SK-N-SH (cell line): ENCODE measurements around the gene H2AZ2. TPM values are rescaled to one million over a fixed set of nuclear protein-coding genes. Genes with fewer than 3 reads are reported as not detected.
"Not testable (repeated sequence)": the region's sequence is repeated elsewhere in the genome, so short reads cannot be mapped to it uniquely, and the experiment has no call there.

ENCODE experiments used
- CTCF ChIA-PET: fragments of 300-600, 350-600 bp; formaldehyde crosslinking; extraction: SDS; loops from one replicate; lab custom pipeline; 2021; lab: Yijun Ruan, JAX
- POLR2A ChIA-PET: fragments of 350-600 bp; sonication (Branson Sonifier 250); formaldehyde crosslinking; extraction: SDS; loops from one replicate; lab custom pipeline; 2020; ENCODE audit warnings: antibody characterized with exemption, inconsistent platforms; lab: Yijun Ruan, JAX
- DNase-seq: peaks from one replicate; pipeline ENCODE4 v3.0.0; 2012
- H2AFZ ChIP-seq: fragments of 200-600 bp; sonication (generic); 2 replicates; pipeline ENCODE4 v1.8.1; 2016; ENCODE audit warnings: antibody characterized with exemption, mild to moderate bottlenecking, low read depth
- H3F3A ChIP-seq: fragments of 200-600 bp; sonication (generic); replicated peaks from 2 replicates; pipeline ENCODE3; 2016; ENCODE audit warnings: antibody characterized with exemption, mild to moderate bottlenecking; ENCODE audit not compliant: insufficient read depth
- H3K27ac ChIP-seq, 2 experiments: fragments of 200-500 bp in 1 of 2; fragments of 200-600 bp in 1 of 2; sonication (Bioruptor generic) in 1 of 2; sonication (generic), shearing (Covaris generic) in 1 of 2; 2 replicates each; pipeline versions ENCODE4 v1.5.1 to v1.6.1; 2014 to 2016; ENCODE audit warnings: low read depth in 2 of 2, inconsistent platforms in 1 of 2, low read length in 1 of 2, mild to moderate bottlenecking in 1 of 2, mixed read lengths in 1 of 2
- H3K27me3 ChIP-seq: fragments of 200-600 bp; sonication (generic), shearing (Covaris generic); 2 replicates; pipeline ENCODE4 v1.6.1; 2016; ENCODE audit warnings: mixed run types; ENCODE audit not compliant: insufficient read depth
- H3K36me3 ChIP-seq, 2 experiments: fragments of 200-500 bp in 1 of 2; fragments of 200-600 bp in 1 of 2; sonication (Bioruptor generic) in 1 of 2; sonication (generic) in 1 of 2; replicated peaks in 1 of 2; 2 replicates each; pipeline versions ENCODE3 to v1.5.1; 2014 to 2016; ENCODE audit warnings: low read length in 1 of 2, mild to moderate bottlenecking in 1 of 2; ENCODE audit not compliant: insufficient read depth in 2 of 2, control insufficient read depth in 1 of 2
- H3K4me1 ChIP-seq, 2 experiments: fragments of 200-500 bp in 1 of 2; fragments of 200-600 bp in 1 of 2; sonication (Bioruptor generic) in 1 of 2; sonication (generic), shearing (Covaris generic) in 1 of 2; 2 replicates each; pipeline versions ENCODE4 v1.5.1 to v1.6.1; 2014 to 2016; ENCODE audit warnings: low read depth in 1 of 2, low read length in 1 of 2, mixed run types in 1 of 2; ENCODE audit not compliant: insufficient read depth in 2 of 2, control insufficient read depth in 1 of 2
- H3K4me2 ChIP-seq: fragments of 200-600 bp; sonication (generic), shearing (Covaris generic); 2 replicates; pipeline ENCODE4 v1.6.1; 2017; ENCODE audit warnings: mixed run types
- H3K4me3 ChIP-seq, 2 experiments: fragments of 200-500 bp in 1 of 2; fragments of 200-600 bp in 1 of 2; sonication (Bioruptor generic) in 1 of 2; sonication (generic), shearing (Covaris generic) in 1 of 2; 2 replicates each; pipeline versions ENCODE4 v1.5.1 to v1.8.1; 2014 to 2016; ENCODE audit warnings: low read depth in 2 of 2, inconsistent platforms in 1 of 2, low read length in 1 of 2, mild to moderate bottlenecking in 1 of 2, mixed read lengths in 1 of 2, moderate library complexity in 1 of 2
- H3K79me2 ChIP-seq: fragments of 200-600 bp; sonication (generic); 2 replicates; pipeline ENCODE4 v1.8.1; 2017; ENCODE audit warnings: mild to moderate bottlenecking; ENCODE audit not compliant: insufficient read depth
- H3K9ac ChIP-seq: fragments of 200-600 bp; sonication (generic); 2 replicates; pipeline ENCODE4 v1.6.1; 2017; ENCODE audit warnings: mixed run types
- H3K9me2 ChIP-seq: fragments of 200-600 bp; sonication (generic); 2 replicates; pipeline ENCODE4 v1.6.1; 2017; ENCODE audit warnings: mixed run types
- H3K9me3 ChIP-seq: fragments of 200-600 bp; sonication (generic); 2 replicates; pipeline ENCODE4 v1.6.1; 2017; ENCODE audit warnings: mixed run types, mild to moderate bottlenecking, moderate library complexity
- H4K20me1 ChIP-seq: fragments of 200-600 bp; sonication (generic); 2 replicates; pipeline ENCODE4 v1.6.1; 2017; ENCODE audit warnings: mild to moderate bottlenecking, mixed run types; ENCODE audit not compliant: insufficient read depth
- EP300 ChIP-seq, 2 experiments: IDR thresholded peaks; 2 replicates each; pipeline versions ENCODE4 v1.4.0 to v1.6.1; 2012; ENCODE audit warnings: borderline replicate concordance in 1 of 2, low read depth in 1 of 2, low read length in 1 of 2
- EZH2phosphoT487 ChIP-seq: fragments of 200-600 bp; sonication (generic); IDR thresholded peaks from 2 replicates; pipeline ENCODE4 v1.6.1; 2017; ENCODE audit warnings: low read depth, mixed run types, mild to moderate bottlenecking, antibody characterized with exemption, moderate library complexity, borderline replicate concordance
- FOXJ3 ChIP-seq: sonication (generic); formaldehyde crosslinking; IDR thresholded peaks from 2 replicates; pipeline ENCODE4 v1.5.1; 2020; ENCODE audit warnings: mild to moderate bottlenecking, missing genetic modification reagents
- FOXM1 ChIP-seq: IDR thresholded peaks from 2 replicates; pipeline ENCODE4 v1.4.0; 2012; ENCODE audit warnings: low read depth, mild to moderate bottlenecking
- GATA2 ChIP-seq: sonication (generic); formaldehyde crosslinking; IDR thresholded peaks from 2 replicates; pipeline ENCODE4 v1.5.0; 2020; ENCODE audit warnings: mild to moderate bottlenecking, missing genetic modification reagents
- JUND ChIP-seq: IDR thresholded peaks from 2 replicates; pipeline ENCODE4 v1.4.0; 2012
- NRF1 ChIP-seq: IDR thresholded peaks from 2 replicates; pipeline ENCODE4 v1.6.1; 2012; ENCODE audit warnings: low read depth, mild to moderate bottlenecking, low read length
- RAD21 ChIP-seq: IDR thresholded peaks from 2 replicates; pipeline ENCODE4 v1.6.1; 2012; ENCODE audit warnings: mild to moderate bottlenecking, low read length
- SMC3 ChIP-seq: IDR thresholded peaks from 2 replicates; pipeline ENCODE4 v1.6.1; 2012; ENCODE audit warnings: low read depth, low read length, improper control_type of control experiment
- YY1 ChIP-seq: IDR thresholded peaks from 2 replicates; pipeline ENCODE4 v1.4.0; 2012; ENCODE audit warnings: low read depth, mild to moderate bottlenecking
- WGBS: methylation state at CpG from one replicate; pipeline ENCODE4 v1.1.6; 2017; ENCODE audit warnings: low lambda C conversion rate; 5-methylcytosine and 5-hydroxymethylcytosine counted together
- polyA plus RNA-seq, 3 experiments: library from polyadenylated mRNA; depleted of rRNA; stranded (reverse); fragments of >200 nt; gene quantifications; 2 replicates each; pipeline ENCODE4 v1.2.3, GENCODE V29; 2012
- TF ChIP-seq, protein P1 (sequence below): fragments of 150-350 bp; IDR thresholded peaks from 2 replicates; pipeline ENCODE4 v1.6.1; 2016; ENCODE audit warnings: mild to moderate bottlenecking, low read depth, low read length
- TF ChIP-seq, protein P2 (sequence below): IDR thresholded peaks from 2 replicates; pipeline ENCODE4 v1.4.0; 2012; ENCODE audit warnings: low read depth, borderline replicate concordance
- TF ChIP-seq, protein P3 (sequence below): fragments of 200-600 bp; sonication (generic); IDR thresholded peaks from 2 replicates; pipeline ENCODE4 v1.6.1; 2017; ENCODE audit warnings: antibody characterized with exemption, mild to moderate bottlenecking, moderate library complexity
- TF ChIP-seq, protein P4 (sequence below): IDR thresholded peaks from 2 replicates; pipeline ENCODE4 v1.4.0; 2012; ENCODE audit warnings: low read depth, borderline replicate concordance
- TF ChIP-seq, protein P5 (sequence below): IDR thresholded peaks from 2 replicates; pipeline ENCODE4; 2012

The H2AZ2 gene
- polyA plus RNA-seq, 1 of the 3 experiments (the other 2 are of a cell fraction) = 389 TPM

DNA sequence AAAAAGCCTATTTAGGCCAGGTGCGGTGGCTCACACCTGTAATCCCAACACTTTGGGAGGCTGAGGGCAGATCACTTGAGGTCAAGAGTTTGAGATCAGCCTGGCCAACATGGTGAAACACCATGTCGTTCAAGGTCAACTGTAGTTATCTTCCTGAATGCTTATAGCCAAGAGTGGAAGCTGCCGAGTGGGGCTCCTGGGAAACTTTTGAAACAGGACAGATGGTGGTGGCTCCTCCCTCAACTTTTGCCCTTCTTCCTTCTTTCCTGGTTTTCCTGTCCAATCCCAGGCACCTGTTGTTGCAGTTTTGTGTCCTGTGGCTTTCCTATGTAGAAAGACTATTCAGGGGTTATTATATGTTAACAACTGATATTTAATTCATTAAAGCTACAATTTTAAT, 60.1 kb downstream of the H2AZ2 start:
- Histone ChIP-seq H3K79me2 (no peaks in the 10 kb centered on the region), H3K36me3 (no peaks in the 10 kb centered on the region), H3F3A (peaks cover 2% of the 10 kb centered on the region), H3K9me3 (no peaks in the 10 kb centered on the region), H3K27ac (no peak overlapping the region), H3K9me2 (no peaks in the 10 kb centered on the region), H3K4me3 (no peak overlapping the region), H3K4me1 (no peaks in the 10 kb centered on the region), H2AFZ (no peak overlapping the region)
- TF ChIP-seq SMC3 = no peak
- no peak for TF ChIP-seq GATA2 (CRISPR knock-in tag)
- TF ChIP-seq, protein P1, sequence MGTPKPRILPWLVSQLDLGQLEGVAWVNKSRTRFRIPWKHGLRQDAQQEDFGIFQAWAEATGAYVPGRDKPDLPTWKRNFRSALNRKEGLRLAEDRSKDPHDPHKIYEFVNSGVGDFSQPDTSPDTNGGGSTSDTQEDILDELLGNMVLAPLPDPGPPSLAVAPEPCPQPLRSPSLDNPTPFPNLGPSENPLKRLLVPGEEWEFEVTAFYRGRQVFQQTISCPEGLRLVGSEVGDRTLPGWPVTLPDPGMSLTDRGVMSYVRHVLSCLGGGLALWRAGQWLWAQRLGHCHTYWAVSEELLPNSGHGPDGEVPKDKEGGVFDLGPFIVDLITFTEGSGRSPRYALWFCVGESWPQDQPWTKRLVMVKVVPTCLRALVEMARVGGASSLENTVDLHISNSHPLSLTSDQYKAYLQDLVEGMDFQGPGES = no peak
- no peak for TF ChIP-seq YY1
- TF ChIP-seq, protein P2, sequence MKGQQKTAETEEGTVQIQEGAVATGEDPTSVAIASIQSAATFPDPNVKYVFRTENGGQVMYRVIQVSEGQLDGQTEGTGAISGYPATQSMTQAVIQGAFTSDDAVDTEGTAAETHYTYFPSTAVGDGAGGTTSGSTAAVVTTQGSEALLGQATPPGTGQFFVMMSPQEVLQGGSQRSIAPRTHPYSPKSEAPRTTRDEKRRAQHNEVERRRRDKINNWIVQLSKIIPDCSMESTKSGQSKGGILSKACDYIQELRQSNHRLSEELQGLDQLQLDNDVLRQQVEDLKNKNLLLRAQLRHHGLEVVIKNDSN = no peak
- no peak for TF ChIP-seq JUND
- TF ChIP-seq, protein P3, sequence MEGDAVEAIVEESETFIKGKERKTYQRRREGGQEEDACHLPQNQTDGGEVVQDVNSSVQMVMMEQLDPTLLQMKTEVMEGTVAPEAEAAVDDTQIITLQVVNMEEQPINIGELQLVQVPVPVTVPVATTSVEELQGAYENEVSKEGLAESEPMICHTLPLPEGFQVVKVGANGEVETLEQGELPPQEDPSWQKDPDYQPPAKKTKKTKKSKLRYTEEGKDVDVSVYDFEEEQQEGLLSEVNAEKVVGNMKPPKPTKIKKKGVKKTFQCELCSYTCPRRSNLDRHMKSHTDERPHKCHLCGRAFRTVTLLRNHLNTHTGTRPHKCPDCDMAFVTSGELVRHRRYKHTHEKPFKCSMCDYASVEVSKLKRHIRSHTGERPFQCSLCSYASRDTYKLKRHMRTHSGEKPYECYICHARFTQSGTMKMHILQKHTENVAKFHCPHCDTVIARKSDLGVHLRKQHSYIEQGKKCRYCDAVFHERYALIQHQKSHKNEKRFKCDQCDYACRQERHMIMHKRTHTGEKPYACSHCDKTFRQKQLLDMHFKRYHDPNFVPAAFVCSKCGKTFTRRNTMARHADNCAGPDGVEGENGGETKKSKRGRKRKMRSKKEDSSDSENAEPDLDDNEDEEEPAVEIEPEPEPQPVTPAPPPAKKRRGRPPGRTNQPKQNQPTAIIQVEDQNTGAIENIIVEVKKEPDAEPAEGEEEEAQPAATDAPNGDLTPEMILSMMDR = no peak
- no peak for TF ChIP-seq EP300 (IDR thresholded peaks at IDR 0.05; ENCODE audit: borderline replicate concordance in 1 of 2, low read depth in 1 of 2, low read length in 1 of 2)
- TF ChIP-seq FOXJ3 = no peak
- no peak for TF ChIP-seq RAD21
- TF ChIP-seq, all 33 proteins: peak for 0
- H3K27me3 ChIP-seq = no peaks in the 10 kb centered on the region
- no peak overlapping the region for H3K4me2 ChIP-seq
- no peaks in the 10 kb centered on the region for H4K20me1 ChIP-seq
- DNase-seq = no peak
- 87% methylated on average over 3 of the region's 3 CpGs for WGBS
- ChIA-PET POLR2A (no interaction called here), CTCF (interaction anchor here (1.4 to 1.7 kb wide), 2 partner anchors 20 to 59 kb away, joined by 4 read pairs; no protein-coding TSS in a partner anchor)
- H3K9ac ChIP-seq = no peak overlapping the region

DNA sequence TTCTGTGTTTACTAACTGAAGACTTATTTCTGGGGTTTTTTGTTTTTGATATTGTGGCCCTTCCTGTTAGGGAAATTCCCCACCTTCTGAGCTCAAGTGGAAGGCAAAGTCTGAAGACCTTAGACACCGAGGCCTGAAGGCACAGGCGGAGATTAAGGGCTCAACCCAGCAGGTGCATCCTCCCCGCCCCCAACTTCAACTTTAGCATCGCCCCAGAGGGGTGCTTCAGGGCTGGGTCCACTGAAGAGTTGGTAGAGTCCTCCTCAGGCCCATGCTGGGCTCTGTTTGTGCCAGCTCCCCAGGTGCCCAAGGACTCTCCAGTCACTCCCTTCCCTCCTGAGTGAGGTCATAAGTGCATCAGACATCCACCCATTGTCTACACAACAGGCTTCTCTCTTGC, 60.8 kb downstream of the H2AZ2 start:
- no peak overlapping the region for H3K9ac ChIP-seq
- DNase-seq = no peak
- H3K4me3 ChIP-seq = no peak overlapping the region
- CTCF ChIA-PET = interaction anchor here (0.7 to 1.4 kb wide), 4 partner anchors 8 to 19 kb away, joined by 3 to 4 read pairs (median 3); no protein-coding TSS in a partner anchor
- H3K27me3 ChIP-seq = no peaks in the 10 kb centered on the region
- POLR2A ChIA-PET = no interaction called here
- no peaks in the 10 kb centered on the region for H3K9me3 ChIP-seq
- no peaks in the 10 kb centered on the region for H4K20me1 ChIP-seq
- peaks cover 2% of the 10 kb centered on the region for H3F3A ChIP-seq
- WGBS = 75% methylated on average over 4 of the region's 4 CpGs
- H3K4me1 ChIP-seq = no peaks in the 10 kb centered on the region
- no peaks in the 10 kb centered on the region for H3K79me2 ChIP-seq
- H3K9me2 ChIP-seq = no peaks in the 10 kb centered on the region
- no peak overlapping the region for H3K4me2 ChIP-seq
- no peaks in the 10 kb centered on the region for H3K36me3 ChIP-seq
- H3K27ac ChIP-seq = no peak overlapping the region
- TF ChIP-seq, protein P4, sequence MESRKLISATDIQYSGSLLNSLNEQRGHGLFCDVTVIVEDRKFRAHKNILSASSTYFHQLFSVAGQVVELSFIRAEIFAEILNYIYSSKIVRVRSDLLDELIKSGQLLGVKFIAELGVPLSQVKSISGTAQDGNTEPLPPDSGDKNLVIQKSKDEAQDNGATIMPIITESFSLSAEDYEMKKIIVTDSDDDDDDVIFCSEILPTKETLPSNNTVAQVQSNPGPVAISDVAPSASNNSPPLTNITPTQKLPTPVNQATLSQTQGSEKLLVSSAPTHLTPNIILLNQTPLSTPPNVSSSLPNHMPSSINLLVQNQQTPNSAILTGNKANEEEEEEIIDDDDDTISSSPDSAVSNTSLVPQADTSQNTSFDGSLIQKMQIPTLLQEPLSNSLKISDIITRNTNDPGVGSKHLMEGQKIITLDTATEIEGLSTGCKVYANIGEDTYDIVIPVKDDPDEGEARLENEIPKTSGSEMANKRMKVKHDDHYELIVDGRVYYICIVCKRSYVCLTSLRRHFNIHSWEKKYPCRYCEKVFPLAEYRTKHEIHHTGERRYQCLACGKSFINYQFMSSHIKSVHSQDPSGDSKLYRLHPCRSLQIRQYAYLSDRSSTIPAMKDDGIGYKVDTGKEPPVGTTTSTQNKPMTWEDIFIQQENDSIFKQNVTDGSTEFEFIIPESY = no peak
- no peak for TF ChIP-seq FOXM1
- TF ChIP-seq EZH2phosphoT487 = no peak
- TF ChIP-seq SMC3 = no peak
- TF ChIP-seq, protein P5, sequence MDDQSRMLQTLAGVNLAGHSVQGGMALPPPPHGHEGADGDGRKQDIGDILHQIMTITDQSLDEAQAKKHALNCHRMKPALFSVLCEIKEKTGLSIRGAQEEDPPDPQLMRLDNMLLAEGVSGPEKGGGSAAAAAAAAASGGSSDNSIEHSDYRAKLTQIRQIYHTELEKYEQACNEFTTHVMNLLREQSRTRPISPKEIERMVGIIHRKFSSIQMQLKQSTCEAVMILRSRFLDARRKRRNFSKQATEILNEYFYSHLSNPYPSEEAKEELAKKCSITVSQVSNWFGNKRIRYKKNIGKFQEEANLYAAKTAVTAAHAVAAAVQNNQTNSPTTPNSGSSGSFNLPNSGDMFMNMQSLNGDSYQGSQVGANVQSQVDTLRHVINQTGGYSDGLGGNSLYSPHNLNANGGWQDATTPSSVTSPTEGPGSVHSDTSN = no peak
- no peak for TF ChIP-seq GATA2 (CRISPR knock-in tag)
- no peak for TF ChIP-seq RAD21
- no peak for TF ChIP-seq NRF1
- no peak overlapping the region for H2AFZ ChIP-seq

DNA sequence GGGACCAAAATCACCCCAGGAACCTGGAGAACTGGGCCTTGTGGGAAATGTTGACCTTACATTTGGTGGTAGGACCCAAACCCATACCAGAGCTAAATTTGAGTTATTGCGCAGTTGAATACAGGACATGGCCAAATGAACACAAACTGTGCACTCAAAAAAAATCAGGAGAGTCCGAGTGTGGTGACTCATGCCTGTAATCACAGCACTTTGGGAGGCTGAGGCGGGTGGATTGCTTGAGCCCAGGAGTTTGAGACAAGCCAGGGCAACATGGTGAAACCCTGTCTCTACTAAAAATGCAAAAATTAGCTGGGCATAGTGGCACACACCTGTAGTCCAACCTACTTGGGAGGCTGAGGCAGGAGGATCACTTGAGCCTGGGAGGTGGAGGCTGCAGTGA, 62.7 kb downstream of the H2AZ2 start:
- H4K20me1 ChIP-seq, CTCF ChIA-PET, H3K79me2 ChIP-seq, H3K4me1 ChIP-seq, H3K9ac ChIP-seq, H3K27ac ChIP-seq, H3K4me3 ChIP-seq, H3F3A ChIP-seq, DNase-seq, H3K36me3 ChIP-seq, POLR2A ChIA-PET, H3K9me3 ChIP-seq, H3K9me2 ChIP-seq, H2AFZ ChIP-seq, H3K4me2 ChIP-seq, H3K27me3 ChIP-seq: not testable (repeated sequence)
- whole genome bisulfite sequencing = 79% methylated on average over 3 of the region's 3 CpGs
